ENCODE measurements around the gene RBM15B.
A peak's percentile ranks its signal among the peaks of the same experiment; 100 is the strongest.
"Not testable (repeated sequence)": the region's sequence is repeated elsewhere in the genome, so short reads cannot be mapped to it uniquely, and the experiment has no call there.

Gene RBM15B

DNA sequence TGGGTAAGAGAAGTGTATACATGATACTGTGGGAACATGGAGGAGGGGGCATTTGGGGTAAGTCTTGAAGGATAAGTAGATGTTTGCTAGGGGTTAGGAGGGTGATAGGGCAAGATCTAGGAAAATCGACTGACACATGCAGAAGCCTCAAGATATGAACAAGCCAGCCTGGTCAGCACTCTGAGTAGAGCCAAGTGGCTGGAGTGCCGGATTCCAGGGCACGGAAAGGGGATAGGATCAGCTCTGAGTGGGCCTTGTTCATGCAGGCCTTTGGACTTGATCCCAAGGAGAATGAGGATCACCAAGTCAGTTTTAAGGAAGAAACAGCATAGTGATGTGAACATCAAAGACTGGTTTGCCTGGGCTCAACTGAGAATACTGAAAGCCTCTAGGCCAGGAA lies 30.3 kb upstream of the RBM15B start:
- H3K4me1 Mint-ChIP-seq, result no peaks in the 10 kb centered on the region
- peaks cover 13% of the 10 kb centered on the region for H3K9me3 Mint-ChIP-seq
- no peak for DNase-seq
- H3K4me3 Mint-ChIP-seq, result no peak overlapping the region
- peaks cover 10% of the 10 kb centered on the region for H3K27me3 Mint-ChIP-seq (ENCODE audit: low read depth, poor library complexity)
- TF ChIP-seq, protein P1, sequence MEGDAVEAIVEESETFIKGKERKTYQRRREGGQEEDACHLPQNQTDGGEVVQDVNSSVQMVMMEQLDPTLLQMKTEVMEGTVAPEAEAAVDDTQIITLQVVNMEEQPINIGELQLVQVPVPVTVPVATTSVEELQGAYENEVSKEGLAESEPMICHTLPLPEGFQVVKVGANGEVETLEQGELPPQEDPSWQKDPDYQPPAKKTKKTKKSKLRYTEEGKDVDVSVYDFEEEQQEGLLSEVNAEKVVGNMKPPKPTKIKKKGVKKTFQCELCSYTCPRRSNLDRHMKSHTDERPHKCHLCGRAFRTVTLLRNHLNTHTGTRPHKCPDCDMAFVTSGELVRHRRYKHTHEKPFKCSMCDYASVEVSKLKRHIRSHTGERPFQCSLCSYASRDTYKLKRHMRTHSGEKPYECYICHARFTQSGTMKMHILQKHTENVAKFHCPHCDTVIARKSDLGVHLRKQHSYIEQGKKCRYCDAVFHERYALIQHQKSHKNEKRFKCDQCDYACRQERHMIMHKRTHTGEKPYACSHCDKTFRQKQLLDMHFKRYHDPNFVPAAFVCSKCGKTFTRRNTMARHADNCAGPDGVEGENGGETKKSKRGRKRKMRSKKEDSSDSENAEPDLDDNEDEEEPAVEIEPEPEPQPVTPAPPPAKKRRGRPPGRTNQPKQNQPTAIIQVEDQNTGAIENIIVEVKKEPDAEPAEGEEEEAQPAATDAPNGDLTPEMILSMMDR (IDR thresholded peaks at IDR 0.05), result no peak
- no peak overlapping the region for H3K27ac Mint-ChIP-seq
- H3K36me3 Mint-ChIP-seq (ENCODE audit: low read depth), result no peaks in the 10 kb centered on the region

DNA sequence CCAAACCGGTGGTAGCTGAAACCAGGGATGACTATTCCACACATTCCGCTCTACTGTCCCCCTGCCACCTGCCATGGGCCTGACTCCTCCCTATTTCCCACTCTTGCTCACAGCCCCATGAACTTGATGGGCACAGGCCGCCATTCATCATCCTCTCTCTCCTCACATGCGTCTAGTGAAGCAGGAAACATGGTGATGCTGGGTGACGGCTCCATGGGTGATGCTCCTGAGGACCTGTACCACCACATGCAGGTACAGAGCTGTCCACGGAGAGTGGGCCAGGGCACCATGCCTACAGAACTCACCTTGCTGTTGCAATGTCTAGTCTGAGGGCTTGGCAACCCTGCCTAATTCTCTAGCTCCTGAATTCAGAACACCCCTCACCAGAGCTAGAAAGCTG lies 29.3 kb upstream of the RBM15B start:
- Mint-ChIP-seq H3K4me1 (no peaks in the 10 kb centered on the region), H3K9me3 (peaks cover 23% of the 10 kb centered on the region), H3K4me3 (no peak overlapping the region), H3K27me3 (ENCODE audit: low read depth, poor library complexity) (peaks cover 10% of the 10 kb centered on the region), H3K36me3 (ENCODE audit: low read depth) (no peaks in the 10 kb centered on the region), H3K27ac (no peak overlapping the region)
- DNase-seq, result no peak
- TF ChIP-seq, protein P1 (IDR thresholded peaks at IDR 0.05), result no peak

DNA sequence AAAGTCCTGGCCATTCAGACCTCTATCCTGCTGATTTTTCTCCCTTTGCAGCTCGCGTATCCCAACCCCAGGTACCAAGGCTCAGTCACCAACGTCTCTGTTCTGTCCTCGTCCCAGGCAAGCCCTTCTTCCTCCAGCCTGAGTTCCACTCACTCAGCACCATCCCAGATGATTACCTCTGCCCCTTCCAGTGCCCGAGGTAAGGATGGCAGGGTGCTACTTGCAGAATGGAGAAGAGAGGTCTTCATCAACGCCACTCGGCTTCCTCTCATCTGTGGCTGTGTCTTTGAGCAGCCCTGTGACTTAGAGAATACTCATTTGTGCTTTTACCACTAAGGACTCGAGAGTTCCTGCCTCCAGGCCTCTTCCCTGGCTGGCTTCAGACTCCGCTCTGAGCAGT lies 28.6 kb upstream of the RBM15B start:
- Mint-ChIP-seq H3K4me3 (no peak overlapping the region), H3K27me3 (ENCODE audit: low read depth, poor library complexity) (peaks cover 10% of the 10 kb centered on the region), H3K36me3 (ENCODE audit: low read depth) (no peaks in the 10 kb centered on the region), H3K4me1 (no peaks in the 10 kb centered on the region), H3K9me3 (peaks cover 30% of the 10 kb centered on the region), H3K27ac (no peak overlapping the region)
- no peak for DNase-seq
- TF ChIP-seq, protein P1 (IDR thresholded peaks at IDR 0.05), result no peak

DNA sequence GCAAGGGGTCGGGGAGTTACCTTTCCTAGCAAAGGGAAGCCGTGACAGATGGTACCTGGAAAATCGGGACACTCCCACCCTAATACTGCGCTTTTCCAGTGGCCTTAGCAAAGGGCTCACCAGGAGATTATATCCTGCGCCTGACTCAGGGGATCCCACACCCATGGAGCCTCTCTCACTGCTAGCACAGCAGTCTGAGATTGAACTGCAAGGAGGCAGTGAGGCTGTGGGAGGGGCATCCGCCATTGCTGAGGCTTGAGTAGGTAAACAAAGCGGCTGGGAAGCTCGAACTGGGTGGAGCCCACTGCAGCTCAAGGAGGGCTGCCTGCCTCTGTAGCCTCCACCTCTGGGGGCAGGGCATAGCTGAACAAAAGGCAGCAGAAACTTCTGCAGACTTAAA lies 22.8 kb upstream of the RBM15B start:
- not testable (repeated sequence) for H3K4me3 Mint-ChIP-seq; H3K36me3 Mint-ChIP-seq (ENCODE audit: low read depth); H3K27me3 Mint-ChIP-seq (ENCODE audit: low read depth, poor library complexity); H3K27ac Mint-ChIP-seq; DNase-seq; H3K4me1 Mint-ChIP-seq
- peaks cover 34% of the 10 kb centered on the region for H3K9me3 Mint-ChIP-seq

DNA sequence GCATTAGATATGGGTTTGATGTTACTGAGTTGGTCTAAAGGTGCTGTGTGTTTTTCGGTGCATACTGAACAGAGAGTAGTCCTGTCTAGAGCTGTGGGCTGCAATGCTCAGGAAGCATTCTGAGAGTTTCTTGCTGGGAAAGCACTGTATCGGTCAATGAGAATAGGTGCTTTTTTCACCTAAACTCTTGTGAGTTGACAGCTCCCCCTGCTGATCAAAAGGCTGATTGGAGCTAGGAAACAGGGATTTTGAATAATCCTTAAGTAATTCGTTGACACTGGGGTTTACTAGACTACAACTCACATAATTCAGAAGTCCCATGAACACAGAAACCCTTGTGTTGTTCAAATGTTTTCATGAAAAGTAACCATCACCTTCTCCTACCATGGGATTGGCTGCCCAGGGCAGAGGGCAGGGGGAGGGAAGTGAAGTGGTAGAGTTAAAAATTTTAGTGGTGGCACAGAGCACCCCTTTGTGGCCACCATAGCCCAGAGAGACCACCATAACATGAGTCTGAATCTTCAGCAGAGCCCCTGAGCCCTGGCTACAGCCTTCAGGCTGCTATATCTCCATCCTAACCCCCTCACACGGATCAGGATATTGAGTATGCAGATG lies 19.0 kb upstream of the RBM15B start:
- H3K27me3 Mint-ChIP-seq (ENCODE audit: low read depth, poor library complexity), result peaks cover 7% of the 10 kb centered on the region
- TF ChIP-seq, protein P1 (IDR thresholded peaks at IDR 0.05), result peak; percentile 73
- peaks cover 3% of the 10 kb centered on the region for H3K36me3 Mint-ChIP-seq (ENCODE audit: low read depth)
- peak; percentile 64 for DNase-seq
- H3K27ac Mint-ChIP-seq, result no peak overlapping the region
- peaks cover 11% of the 10 kb centered on the region for H3K9me3 Mint-ChIP-seq
- H3K4me3 Mint-ChIP-seq, result no peak overlapping the region
- no peaks in the 10 kb centered on the region for H3K4me1 Mint-ChIP-seq

DNA sequence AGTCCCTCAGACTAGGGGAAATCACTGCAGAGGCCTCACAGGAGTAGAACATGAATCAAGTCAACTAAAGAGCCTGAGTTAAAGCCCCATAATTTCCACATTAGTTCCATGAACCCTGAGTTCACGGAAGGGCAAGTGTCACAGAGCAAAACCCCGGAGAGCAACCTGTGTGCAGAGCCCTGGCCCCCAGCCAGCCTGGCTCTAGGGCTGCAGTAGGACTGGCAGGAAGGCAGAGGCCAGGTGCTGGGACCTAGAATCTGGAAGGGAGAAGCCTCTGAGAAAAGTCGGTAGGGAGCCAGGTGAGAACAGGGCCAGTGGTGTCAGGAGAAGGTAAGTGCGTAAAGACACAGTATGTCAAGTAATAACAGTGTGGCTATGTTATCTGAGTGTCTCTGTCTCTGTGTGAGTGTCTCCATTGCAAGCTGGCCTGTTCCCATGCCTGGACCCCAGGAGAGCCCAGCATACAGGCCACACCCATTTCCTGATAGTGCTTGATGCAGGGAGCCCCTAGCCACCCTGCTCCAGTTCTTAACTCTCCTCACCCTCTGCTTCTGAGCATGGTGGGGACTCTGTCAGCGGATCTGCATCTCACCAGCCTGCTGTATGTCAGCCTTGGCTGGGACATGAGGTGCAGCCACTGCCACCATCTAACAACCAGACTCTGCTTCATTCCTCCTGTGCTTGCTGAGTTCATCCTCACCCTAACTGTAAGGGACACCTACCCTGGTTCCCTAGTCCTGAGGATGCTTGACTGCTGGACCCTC lies 17.2 kb upstream of the RBM15B start:
- TF ChIP-seq, protein P1 (IDR thresholded peaks at IDR 0.05), result no peak

More for the DNA sequence above, 17.2 kb upstream of the RBM15B start:
- Mint-ChIP-seq H3K36me3 (ENCODE audit: low read depth) (no peaks in the 10 kb centered on the region), H3K9me3 (no peaks in the 10 kb centered on the region), H3K27ac (peak overlapping the region; percentile 69), H3K27me3 (ENCODE audit: low read depth, poor library complexity) (peaks cover 7% of the 10 kb centered on the region), H3K4me1 (no peaks in the 10 kb centered on the region), H3K4me3 (no peak overlapping the region)
- no peak for DNase-seq
